Prostate gland (tissue), 2 donors: ENCODE data around the gene SPDYE2B. TPM values are rescaled to one million over a fixed set of nuclear protein-coding genes. Genes with fewer than 3 reads are reported as not detected.
"Not testable (repeated sequence)": the region's sequence is repeated elsewhere in the genome, so short reads cannot be mapped to it uniquely, and the experiment has no call there.

ENCODE experiments used
- DNase-seq: peaks from one replicate; pipeline ENCODE4 v3.0.0-alpha.2; 2019; ENCODE audit warnings: low spot score
- H3K27ac ChIP-seq, 2 donors: fragments of 200-600 bp; sonication (generic); 2 replicates each; pipeline ENCODE4 v1.5.1; 2017 to 2019
- H3K27me3 ChIP-seq: fragments of 200-600 bp; sonication (generic); replicated peaks from 2 replicates; pipeline ENCODE4 v1.5.1; 2019; ENCODE audit not compliant: insufficient read depth
- H3K36me3 ChIP-seq, 2 donors: fragments of 200-600 bp; sonication (generic); 1 replicate in 1 of 2; 2 replicates in 1 of 2; pipeline versions ENCODE4 v1.5.1 to v1.8.1; 2017 to 2019
- H3K4me1 ChIP-seq: fragments of 200-600 bp; sonication (generic); replicated peaks from 2 replicates; pipeline ENCODE4 v1.5.1; 2019
- H3K4me3 ChIP-seq, 2 donors: fragments of 200-600 bp; sonication (generic); 2 replicates each; pipeline ENCODE4 v1.5.1; 2017 to 2019
- H3K9me3 ChIP-seq: fragments of 200-600 bp; sonication (generic); 2 replicates; pipeline ENCODE4 v1.5.1; 2017
- WGBS: methylation state at CpG from one replicate; pipeline ENCODE4 v1.1.5; 2018; 5-methylcytosine and 5-hydroxymethylcytosine counted together
- intact Hi-C: fragments of 100-400 bp; cut with DNase I; formaldehyde crosslinking; loops from one replicate; pipeline ENCODE4 v1.14.2; 2022
- small RNA-seq, 2 donors: library from RNA; depleted of rRNA; stranded (forward); fragments of <200 nt; gene quantifications; one replicate each; pipeline ENCODE3, GENCODE V24; 2016
- total RNA-seq, 2 donors: library from RNA; depleted of rRNA; stranded (reverse); fragments of >200 nt; gene quantifications; one replicate each; pipeline ENCODE4 v1.1.0, GENCODE V29; 2016

SPDYE2B gene
- total RNA-seq, 2 donors from 2014 or later: not detected

- H3K9me3 ChIP-seq, H3K4me3 ChIP-seq, H3K4me1 ChIP-seq, H3K27me3 ChIP-seq, DNase-seq, intact Hi-C loops, H3K36me3 ChIP-seq, H3K27ac ChIP-seq: not testable (repeated sequence)
- WGBS: 42% methylated on average over 2 of the region's 2 CpGs
Measured at GRCh38 chr7:102694008-102694407, 43.9 kb downstream of the SPDYE2B start.

DNA sequence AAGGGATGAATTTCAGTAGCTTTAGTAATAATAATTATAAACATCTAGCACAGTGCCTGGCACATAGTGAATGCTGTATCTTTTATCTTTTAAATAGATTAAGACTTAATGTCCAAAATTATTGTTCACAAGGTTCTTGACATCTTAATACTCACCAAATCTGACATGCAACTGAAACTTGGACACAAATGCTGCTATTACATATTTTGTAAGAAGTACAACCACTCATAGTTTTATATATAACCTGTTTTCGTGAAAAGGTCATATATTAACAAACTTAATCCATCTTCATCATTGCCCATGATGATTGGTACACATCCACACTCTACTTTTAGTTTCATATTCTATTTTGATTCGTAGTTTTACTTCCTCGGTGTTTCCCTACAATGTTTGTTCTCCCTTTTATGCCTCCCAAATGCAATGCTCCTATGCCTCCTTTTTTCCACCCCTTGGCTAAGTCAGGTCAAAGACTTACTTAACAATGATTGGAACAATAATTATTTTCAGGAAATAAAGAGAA, 45.0 kb downstream of the SPDYE2B start:
- intact Hi-C loops, H3K27me3 ChIP-seq, DNase-seq, H3K4me3 ChIP-seq, H3K4me1 ChIP-seq, H3K9me3 ChIP-seq, H3K36me3 ChIP-seq, H3K27ac ChIP-seq: not testable (repeated sequence)
- 68% methylated on average over 1 of the region's 3 CpGs for WGBS

DNA sequence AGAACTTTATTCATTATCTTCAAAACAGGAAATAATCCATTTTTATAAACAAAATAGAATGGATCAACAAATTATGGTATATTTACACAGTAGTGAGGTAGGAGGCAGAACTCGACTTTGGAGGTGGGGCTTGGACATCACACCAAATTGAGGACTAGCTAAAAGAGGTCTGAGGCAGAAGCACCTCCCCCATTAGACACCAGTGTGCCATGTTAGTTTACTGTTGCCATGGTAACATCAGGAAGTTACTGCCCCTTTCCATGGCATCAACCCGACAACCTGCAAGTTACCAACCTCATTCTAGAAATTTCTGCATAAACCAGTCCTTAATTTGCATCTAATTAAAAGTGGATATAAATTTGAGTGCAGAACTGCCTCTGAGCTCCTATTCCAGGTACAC, 45.9 kb downstream of the SPDYE2B start:
- H3K4me3 ChIP-seq, intact Hi-C loops, H3K9me3 ChIP-seq, H3K27ac ChIP-seq, DNase-seq, H3K4me1 ChIP-seq, H3K36me3 ChIP-seq, H3K27me3 ChIP-seq: not testable (repeated sequence)
- 31% methylated on average over 1 of the region's 2 CpGs for WGBS

- H3K36me3 ChIP-seq, H3K27ac ChIP-seq, H3K27me3 ChIP-seq, DNase-seq, H3K4me3 ChIP-seq, intact Hi-C loops, H3K4me1 ChIP-seq, H3K9me3 ChIP-seq: not testable (repeated sequence)
- WGBS: 76% methylated on average over 5 of the region's 5 CpGs
Measured at GRCh38 chr7:102697642-102698512, 47.8 kb downstream of the SPDYE2B start.

DNA sequence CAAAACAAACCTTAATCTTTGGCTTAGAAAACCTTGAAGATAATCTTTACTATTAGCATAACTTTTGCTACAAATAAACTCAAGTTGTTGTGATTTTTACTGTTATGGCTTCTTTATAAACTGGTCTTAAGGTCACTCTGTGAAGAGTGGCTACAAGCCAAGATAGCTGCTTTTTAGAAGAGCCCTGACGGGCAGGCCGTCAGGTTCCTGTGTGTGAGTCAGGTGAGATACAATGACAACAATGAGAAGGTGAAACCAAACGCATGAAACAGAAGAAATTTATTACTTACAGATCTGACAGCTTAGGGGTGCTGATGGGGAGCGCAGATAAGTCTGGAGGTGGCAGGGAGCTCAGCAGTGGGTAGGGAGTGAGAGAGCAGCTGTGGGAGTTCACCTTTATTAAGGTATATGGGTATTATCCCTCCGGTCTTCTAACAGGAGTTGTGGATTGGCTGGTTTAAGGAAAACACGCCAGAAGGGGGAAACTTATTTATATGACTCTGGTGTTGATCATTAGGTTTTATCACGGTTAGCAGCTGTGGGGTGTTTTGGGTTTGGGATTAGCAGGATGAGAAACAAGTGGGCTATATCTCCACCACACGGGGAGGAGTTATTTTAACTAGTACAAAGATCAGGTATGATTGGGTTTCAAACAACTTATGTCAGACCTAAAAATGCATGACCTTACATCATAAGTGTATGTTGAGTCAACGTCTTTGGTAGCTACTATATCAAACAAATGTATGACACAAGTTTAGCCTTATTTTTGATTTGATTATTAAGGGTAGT, 49.0 kb downstream of the SPDYE2B start:
- H3K27me3 ChIP-seq, H3K9me3 ChIP-seq, DNase-seq, intact Hi-C loops, H3K4me1 ChIP-seq, H3K4me3 ChIP-seq, H3K27ac ChIP-seq, H3K36me3 ChIP-seq: not testable (repeated sequence)
- 70% methylated on average over 9 of the region's 9 CpGs for WGBS

Small RNAs within 50 kb of the gene (small RNA-seq; reads per million reads assigned to genes)
- gene AC105052.3: 0 reads per million in 2 donors
- 0 reads per million in 2 donors for gene UPK3BL1

Other genes with a start within 250 kb of the SPDYE2B start
- gene ORAI2, start 216.7 kb upstream of the SPDYE2B start, total RNA-seq: 10 to 100 TPM; 20.5 to 24.8 TPM
- gene ALKBH4, start 185.5 kb upstream of the SPDYE2B start, total RNA-seq: 10 to 100 TPM; 25.2 to 27.0 TPM
- gene LRWD1, start 185.3 kb upstream of the SPDYE2B start, total RNA-seq: 10 to 100 TPM; 12.8 to 57.7 TPM
- 10 to 100 TPM; 23.2 to 46.4 TPM for gene POLR2J, start 171.4 kb upstream of the SPDYE2B start, total RNA-seq
- 10 to 100 TPM in 1 of 2 donors, 1 to 10 TPM in 1; 2.0 to 25.7 TPM for gene RASA4B, start 132.5 kb upstream of the SPDYE2B start, total RNA-seq
- gene UPK3BL2, start 106.6 kb upstream of the SPDYE2B start, total RNA-seq: 10 to 100 TPM in 1 of 2 donors, 1 to 10 TPM in 1; 9.9 to 33.5 TPM
- 1 to 10 TPM in 1 of 2 donors, not detected in 1; 1.8 TPM for gene SPDYE2, start 99.1 kb upstream of the SPDYE2B start, total RNA-seq
- gene POLR2J3, start 77.7 kb upstream of the SPDYE2B start, total RNA-seq: 10 to 100 TPM; 11.5 to 16.6 TPM
- gene RASA4, start 33.6 kb upstream of the SPDYE2B start, total RNA-seq: 10 to 100 TPM; 10.5 to 59.6 TPM
- gene UPK3BL1, start 7.5 kb upstream of the SPDYE2B start, total RNA-seq: 100 to 1,000 TPM in 1 of 2 donors, 10 to 100 TPM in 1; 63.2 to 125 TPM
- gene POLR2J2, start 21.3 kb downstream of the SPDYE2B start, total RNA-seq: 1 to 10 TPM in 1 of 2 donors, under 1 TPM in 1; 0.18 to 6.6 TPM
- 10 to 100 TPM; 15.2 to 16.5 TPM for gene FAM185A, start 98.7 kb downstream of the SPDYE2B start, total RNA-seq